NK-92 treated with Interleukin-12 subunit alpha and Interleukin-12 subunit beta, amount 100 ng/mL, for 24 hours (cell line): ENCODE results near the gene INSRR.

Source experiments
- DNase-seq: peaks from one replicate; lab custom pipeline; 2025; lab: John Stamatoyannopoulos, UW

The INSRR gene

GRCh38 chr1:156848461-156849150 lies 10.3 kb downstream of the INSRR start:
- DNase-seq: no peak

DNA sequence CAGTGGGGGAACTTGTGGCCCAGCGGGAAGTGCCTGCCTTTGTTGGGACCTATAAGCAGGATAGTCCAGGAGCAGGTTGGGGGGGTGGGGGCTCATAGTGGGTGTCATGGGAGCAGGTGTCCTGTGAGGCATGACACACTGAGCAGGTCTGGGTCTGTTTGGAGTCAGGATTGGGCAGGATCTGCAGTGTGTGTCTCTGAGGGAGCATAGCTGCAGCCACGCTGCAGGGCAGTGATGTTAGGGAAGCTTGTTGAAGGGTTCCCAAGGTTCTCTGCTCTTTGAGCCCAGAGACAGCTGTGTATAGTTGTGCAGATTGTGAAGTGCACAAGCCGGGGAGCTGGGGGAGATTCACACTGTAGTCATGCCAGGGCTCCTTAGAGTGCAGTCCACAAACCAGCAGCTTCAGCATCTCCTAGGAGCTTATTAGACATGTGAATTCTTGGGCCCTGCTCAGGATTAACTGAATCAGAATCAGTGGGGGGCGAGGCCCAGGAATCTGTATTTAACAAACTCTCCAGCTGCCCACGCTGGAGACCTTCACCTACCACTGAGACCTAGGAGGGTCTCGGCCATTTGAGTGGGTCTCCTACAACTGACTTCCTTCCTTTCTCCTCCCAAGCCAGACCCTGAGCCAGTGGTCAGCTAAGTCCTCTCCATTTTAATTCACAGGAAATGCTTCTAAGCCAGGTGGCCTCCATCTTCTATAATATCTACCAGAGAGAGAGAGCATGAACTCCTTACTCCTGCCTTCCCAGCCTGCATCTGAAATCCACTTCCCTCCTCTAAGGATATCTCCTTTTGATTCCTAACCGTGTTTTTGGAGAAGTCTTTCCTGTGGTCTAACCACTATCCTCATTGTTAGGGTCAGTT lies 11.1 kb downstream of the INSRR start:
- DNase-seq: no peak

GRCh38 chr1:156846643-156847042 lies 12.3 kb downstream of the INSRR start:
- no peak for DNase-seq

DNA sequence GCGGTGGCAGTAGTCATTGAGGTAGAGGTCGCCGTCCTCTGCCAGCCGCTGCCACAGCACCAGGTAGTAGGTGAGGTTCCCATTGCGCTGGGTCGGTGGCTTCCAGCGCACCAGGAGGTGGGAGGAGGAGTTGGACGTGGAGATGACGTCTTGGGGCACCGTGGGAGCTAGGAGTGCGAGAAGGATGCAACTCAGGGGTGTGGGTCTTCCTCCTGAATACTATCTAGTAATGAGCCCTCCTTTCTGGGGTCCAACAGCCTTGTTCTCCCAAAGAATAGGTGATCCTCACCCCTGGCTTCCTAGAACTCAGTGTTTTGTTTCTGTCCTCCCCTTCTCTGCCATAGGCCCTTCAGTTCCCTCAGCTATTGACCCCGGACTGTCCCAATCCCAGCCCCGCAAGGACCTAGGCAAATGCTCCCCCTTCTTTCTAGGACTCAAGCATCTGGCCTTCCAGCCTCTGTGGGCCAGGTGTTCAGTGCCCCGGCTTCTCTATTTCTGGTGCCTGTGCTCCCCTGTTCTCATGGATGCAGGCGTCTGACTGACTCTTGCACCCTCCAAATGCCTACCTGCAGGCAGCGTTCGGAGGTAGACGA lies 12.9 kb downstream of the INSRR start:
- DNase-seq: no peak

- no peak for DNase-seq
Observed at GRCh38 chr1:156845055-156845952, 13.6 kb downstream of the INSRR start.

- no peak for DNase-seq
Observed at GRCh38 chr1:156844638-156845037, 14.3 kb downstream of the INSRR start.

- no peak for DNase-seq
Observed at GRCh38 chr1:156844102-156844501, 14.8 kb downstream of the INSRR start.

DNA sequence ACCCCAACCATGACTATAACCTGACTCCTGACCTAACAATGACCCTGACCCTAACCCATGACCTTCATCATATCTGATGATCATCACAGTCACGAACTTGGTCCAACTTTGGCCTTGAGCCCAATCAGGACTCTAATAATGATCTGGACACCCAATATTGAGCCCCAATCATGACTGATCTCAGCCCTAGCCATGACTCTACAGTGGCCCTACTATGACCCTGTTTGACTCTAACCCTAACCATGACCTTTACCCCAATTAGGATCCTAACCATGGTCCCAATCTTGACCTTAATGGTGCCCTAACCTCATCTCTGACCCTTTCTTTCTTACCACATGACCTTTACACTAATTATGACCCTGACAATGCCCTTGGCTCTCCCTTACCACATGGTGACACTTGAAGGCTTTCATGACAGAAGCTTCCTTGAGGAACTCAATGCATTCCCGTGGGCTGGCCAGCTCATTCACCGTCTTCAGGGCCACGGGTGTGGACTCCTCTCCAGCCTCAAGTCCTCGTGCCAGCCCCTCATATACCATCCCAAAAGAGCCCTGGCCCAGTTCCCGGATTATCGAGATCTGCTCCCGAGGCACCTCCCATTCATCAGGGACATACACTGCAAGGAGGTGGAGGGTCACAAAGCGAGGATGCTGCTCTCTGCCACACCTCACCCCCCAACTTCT lies 16.2 kb downstream of the INSRR start:
- DNase-seq: no peak

DNA sequence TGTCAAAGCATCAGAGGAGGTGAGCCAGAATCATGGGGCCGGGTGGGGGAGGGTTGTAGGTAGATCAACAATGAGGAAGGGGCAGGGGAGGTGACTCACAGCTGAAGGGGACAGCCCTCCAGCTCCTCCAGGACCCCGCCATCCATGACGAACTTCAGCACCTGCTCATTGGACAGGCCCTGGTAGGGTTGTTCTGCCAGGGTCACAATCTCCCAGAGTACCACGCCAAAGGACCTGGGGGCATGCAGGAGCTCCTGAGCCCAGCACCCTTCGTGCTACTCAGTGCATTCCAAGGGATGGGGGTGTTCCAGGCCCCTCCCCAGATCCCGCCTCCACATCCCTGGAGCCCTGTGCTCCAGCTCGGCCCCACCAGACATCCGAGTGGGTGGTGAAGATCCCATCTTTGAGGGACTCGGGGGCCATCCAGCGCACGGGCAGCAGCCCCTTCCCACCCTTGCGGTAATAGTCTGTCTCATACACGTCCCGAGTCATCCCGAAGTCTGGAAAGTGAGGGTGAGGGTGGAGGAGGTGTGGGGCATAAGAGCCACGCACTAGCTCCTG lies 17.5 kb downstream of the INSRR start:
- DNase-seq: no peak

GRCh38 chr1:156840898-156841279 lies 18.0 kb downstream of the INSRR start:
- DNase-seq: no peak

GRCh38 chr1:156840186-156840897 lies 18.6 kb downstream of the INSRR start:
- DNase-seq: no peak

DNA sequence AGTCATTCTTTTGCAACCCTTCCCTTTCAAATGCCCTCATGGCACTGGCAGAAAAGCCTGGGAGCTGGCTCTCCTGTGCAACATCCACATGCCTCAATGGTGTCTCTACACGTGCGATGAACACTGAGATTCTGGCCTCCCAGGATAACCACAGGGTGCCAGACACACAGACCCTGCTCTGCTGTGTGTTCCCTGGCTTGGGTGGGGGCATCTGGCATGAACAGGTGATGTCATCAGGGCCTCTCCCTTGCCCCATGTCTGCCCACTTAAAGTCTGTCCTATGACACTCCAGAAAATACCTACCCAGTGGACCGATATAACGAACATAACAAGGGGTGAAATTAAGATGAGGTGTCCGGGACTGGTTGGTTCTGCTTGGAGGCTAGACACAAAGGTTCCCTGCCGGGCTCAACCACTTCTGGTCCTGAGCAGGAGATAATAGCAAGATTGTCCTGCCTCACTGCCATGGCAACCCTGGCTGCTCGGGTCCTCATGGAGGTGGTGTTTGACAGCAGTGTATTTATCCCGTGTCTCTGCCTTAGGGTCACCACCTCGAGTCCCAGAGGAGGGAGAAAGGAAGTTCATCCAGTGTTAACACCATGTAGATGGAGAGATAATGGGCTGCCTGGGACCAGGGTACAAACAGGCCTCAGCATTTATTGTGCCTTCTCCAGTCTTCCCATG lies 19.3 kb downstream of the INSRR start:
- no peak for DNase-seq

DNA sequence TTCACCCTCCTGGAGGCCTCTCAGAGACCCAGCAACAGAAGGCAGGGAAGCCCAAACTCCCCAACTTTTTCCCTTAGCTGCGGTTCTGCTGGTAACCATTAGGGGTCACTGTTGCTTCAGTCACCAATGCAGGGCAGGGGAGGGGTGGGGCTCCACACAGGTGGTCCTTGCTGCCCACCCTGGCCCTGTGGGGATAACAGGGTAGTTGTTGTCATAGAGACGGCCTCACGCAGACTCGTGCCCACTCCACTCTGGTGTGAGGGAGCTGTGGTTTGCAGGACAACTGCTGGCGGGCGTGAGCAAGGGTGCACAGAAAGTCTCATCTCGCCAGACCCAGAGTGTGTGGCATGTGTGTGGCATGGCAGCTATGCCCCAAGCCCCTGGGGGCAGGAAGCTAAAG lies 19.9 kb downstream of the INSRR start:
- no peak for DNase-seq

DNA sequence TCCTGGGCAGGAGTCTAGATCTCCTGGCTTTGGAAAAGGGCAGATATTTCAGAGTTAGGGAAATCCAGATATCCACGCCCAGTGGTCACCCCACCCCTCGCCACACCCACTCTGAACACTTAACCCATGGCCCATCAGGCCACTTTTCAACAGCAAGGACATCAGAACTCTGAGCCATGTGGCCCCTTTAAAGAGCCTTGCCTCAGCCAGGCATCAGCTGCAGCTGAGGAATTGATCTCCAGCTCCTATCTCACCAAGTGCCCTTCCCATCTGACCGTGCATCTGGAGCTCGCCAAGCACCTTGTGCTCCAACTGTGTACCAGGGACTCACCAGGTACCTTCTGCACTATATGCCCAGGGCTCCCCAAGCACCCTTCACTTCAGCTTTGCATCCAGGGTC lies 22.0 kb downstream of the INSRR start:
- DNase-seq: no peak

DNA sequence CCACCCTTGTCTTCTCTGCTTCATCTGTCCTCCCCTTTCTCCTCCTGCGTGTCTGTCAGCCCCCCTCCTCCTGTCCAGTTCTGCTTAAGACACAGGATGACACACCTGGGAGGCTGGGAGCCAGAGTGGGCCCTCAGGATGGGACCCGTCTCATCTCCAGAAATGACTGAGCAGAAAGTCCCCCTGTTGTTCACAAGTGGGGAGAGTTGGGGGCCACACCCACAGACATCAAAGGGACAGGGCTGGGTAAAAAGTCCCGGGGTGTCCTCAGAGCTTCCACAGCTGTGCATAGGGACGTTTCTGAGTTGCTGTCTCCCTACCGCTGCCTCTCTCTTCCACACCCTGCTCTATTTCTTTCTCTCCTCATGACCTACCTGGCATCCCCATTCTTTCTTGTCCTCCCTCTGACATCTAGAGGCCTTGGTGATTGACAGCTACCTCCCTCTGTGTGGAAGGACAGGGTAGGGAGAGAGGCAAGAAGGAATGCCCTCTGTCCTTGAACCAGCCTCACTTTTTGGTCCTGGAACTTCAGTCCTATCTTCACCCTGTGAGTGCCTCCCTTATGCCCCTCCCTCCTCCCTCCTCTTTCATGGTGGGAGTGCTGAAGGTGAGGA lies 22.8 kb downstream of the INSRR start:
- DNase-seq: no peak

GRCh38 chr1:156834322-156834721 lies 24.6 kb downstream of the INSRR start:
- no peak for DNase-seq

- no peak for DNase-seq
Observed at GRCh38 chr1:156833603-156834002, 25.3 kb downstream of the INSRR start.

- no peak for DNase-seq
Observed at GRCh38 chr1:156832434-156832833, 26.5 kb downstream of the INSRR start.

DNA sequence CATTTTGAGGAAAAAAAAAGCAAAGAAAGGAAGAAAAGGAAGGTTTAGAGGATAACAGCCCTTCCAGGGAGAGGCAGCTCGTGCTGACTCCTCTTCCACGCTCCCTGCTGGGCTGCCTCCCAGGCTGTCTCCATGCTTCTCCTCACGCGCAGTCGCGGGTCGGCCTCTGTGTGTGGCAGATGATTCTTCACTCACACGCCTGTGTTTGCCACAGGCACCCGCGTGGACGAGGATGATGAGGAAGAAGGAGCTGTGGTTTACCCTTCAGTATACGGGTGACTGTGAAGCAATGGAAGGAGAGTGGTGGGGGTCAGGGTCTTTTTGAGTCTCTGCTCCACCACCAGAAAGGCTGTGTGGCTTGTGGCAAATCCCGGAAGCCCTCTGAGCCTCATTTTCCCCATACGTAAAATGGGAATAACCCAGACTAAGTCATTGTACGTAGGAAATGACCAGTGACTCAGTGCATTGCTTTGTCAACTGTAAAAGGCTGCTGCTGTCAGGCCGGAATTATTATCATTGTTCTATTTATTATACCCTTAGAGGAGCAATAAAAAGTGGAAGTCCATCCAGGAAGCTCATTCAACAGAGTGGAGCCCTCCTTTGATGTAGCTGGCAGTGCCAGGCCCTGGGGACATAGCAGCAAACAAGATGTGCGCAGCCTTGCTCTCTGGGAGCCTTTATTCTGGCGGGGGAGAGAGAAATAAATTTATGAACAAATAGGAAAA lies 30.4 kb downstream of the INSRR start:
- DNase-seq: no peak
